K562 (cell line): Measurements from ENCODE around the gene PUSL1. TPM values are rescaled to one million over a fixed set of nuclear protein-coding genes. Genes with fewer than 3 reads are reported as not detected.

Experiments
- ARID3B ChIP-seq: fragments of 250-450 bp; sonication (Bioruptor Pico); IDR thresholded peaks from 2 replicates; pipeline ENCODE4 v1.4.0; 2020; ENCODE audit warnings: borderline replicate concordance
- CTBP1 ChIP-seq: fragments of 450-650 bp; IDR thresholded peaks from 2 replicates; pipeline ENCODE4 v1.6.1; 2016; ENCODE audit warnings: borderline replicate concordance
- HOXB6 ChIP-seq: fragments of 250-450 bp; sonication (Bioruptor Pico); IDR thresholded peaks from 2 replicates; pipeline ENCODE4 v1.5.1; 2022; ENCODE audit warnings: mild to moderate bottlenecking, borderline replicate concordance
- JUND ChIP-seq, 2 experiments: IDR thresholded peaks; 2 replicates in 1 of 2; 3 replicates in 1 of 2; pipeline ENCODE4 v1.6.1; 2011; ENCODE audit warnings: borderline replicate concordance in 2 of 2, low read depth in 2 of 2, low read length in 2 of 2, improper control_type of control experiment in 1 of 2, missing biosample characterization in 1 of 2, missing genetic modification characterization in 1 of 2, missing genetic modification reagents in 1 of 2
- KLF13 ChIP-seq: fragments of 450-650 bp; IDR thresholded peaks from 2 replicates; pipeline ENCODE4 v1.6.1; 2016; ENCODE audit warnings: missing genetic modification characterization, low read depth, mild to moderate bottlenecking, missing compliant biosample characterization, moderate library complexity, borderline replicate concordance
- MIER1 ChIP-seq: fragments of 450-650 bp; IDR thresholded peaks from 2 replicates; pipeline ENCODE4 v1.6.1; 2016; ENCODE audit warnings: antibody characterized with exemption, mild to moderate bottlenecking, low read depth
- OTX1 ChIP-seq: fragments of 450-650 bp; formaldehyde crosslinking; IDR thresholded peaks from 2 replicates; pipeline ENCODE4 v1.4.0; 2022; ENCODE audit warnings: mild to moderate bottlenecking
- SMARCA4 ChIP-seq: fragments of 450-650 bp; IDR thresholded peaks from 2 replicates; pipeline ENCODE4 v1.6.1; 2016
- polyA plus RNA-seq, 8 experiments: library from polyadenylated mRNA; depleted of rRNA in 4 of 8; stranded (reverse) in 5 of 8; unstranded in 3 of 8; fragments of >200 nt; fragmentation: Nextera tagmentation in 2 of 8; fragmentation: Illumina TruSeq in 1 of 8; extraction: Ambion mirVana in 2 of 8; extraction: Trizol in 1 of 8; gene quantifications; 2 replicates each; pipeline versions ENCODE4 v1.2.1 to v1.2.3, GENCODE V29; 2011 to 2014; ENCODE audit warnings: inconsistent platforms in 1 of 8, missing spikeins in 1 of 8
- total RNA-seq, 7 experiments: library from RNA; depleted of rRNA in 6 of 7; stranded (reverse); fragments of >200 nt in 6 of 7; fragmentation: Illumina TruSeq in 2 of 7; extraction: Trizol in 2 of 7; gene quantifications; 2 replicates each; pipeline versions ENCODE4 v1.2.1 to v1.2.3, GENCODE V29; 2011 to 2021; ENCODE audit warnings: low replicate concordance in 1 of 7

The PUSL1 gene
- total and polyA plus RNA-seq, 9 of the 15 experiments (the other 6 are each of a cell fraction or from before 2014, with no cell fraction given), result 0.62 to 86.9 (median 13.6) TPM

GRCh38 chr1:1318131-1318652 is 9.8 kb downstream of the PUSL1 start (continued):
- TF ChIP-seq JUND (IDR thresholded peaks at IDR 0.05; ENCODE audit: borderline replicate concordance, low read depth, low read length) (peak; percentile 98), JUND (tag; IDR thresholded peaks at IDR 0.05; ENCODE audit: borderline replicate concordance, low read depth, low read length) (peak; percentile 95), ARID3B (CRISPR knock-in tag) (no peak), MIER1 (no peak), SMARCA4 (peak; percentile 80), HOXB6 (no peak), KLF13 (tag) (0 out of 2 replicates have a peak, but pooled peaks have one; percentile 39), OTX1 (CRISPR knock-in tag) (no peak), CTBP1 (peak; percentile 40; the same call in 1 of the 2 replicates)
